Left ventricle myocardium superior (tissue), 1 donor: ENCODE data around the gene FGL2. TPM values are rescaled to one million over a fixed set of nuclear protein-coding genes. Genes with fewer than 3 reads are reported as not detected.
"Not testable (repeated sequence)": the region's sequence is repeated elsewhere in the genome, so short reads cannot be mapped to it uniquely, and the experiment has no call there.

Source experiments
- ATAC-seq: fragments of 200-7000 bp; cut with Tn5 transposase; one replicate; pipeline ENCODE4 v1.9.1; 2020; ENCODE audit warnings: mild to moderate bottlenecking, moderate library complexity
- DNase-seq: peaks from one replicate; pipeline ENCODE4 v3.0.0-alpha.2; 2020
- intact Hi-C: fragments of 100-400 bp; cut with micrococcal nuclease; formaldehyde crosslinking; loops from one replicate; pipeline ENCODE4 v1.11.0; 2022
- total RNA-seq: library from RNA; stranded (reverse); fragmentation: NEBNext Ultra II Directional; extraction: Animal tissue kit (Norgen Biotek cat#: 25700); gene quantifications from one replicate; pipeline ENCODE4 v1.2.1, GENCODE V29; 2021
- donor health status: DM: no; HTN: yes; CAD: no; lungs with severe emphysema.

FGL2 gene
- total RNA-seq, 1 donor from 2014 or later, result 11.9 TPM

DNA sequence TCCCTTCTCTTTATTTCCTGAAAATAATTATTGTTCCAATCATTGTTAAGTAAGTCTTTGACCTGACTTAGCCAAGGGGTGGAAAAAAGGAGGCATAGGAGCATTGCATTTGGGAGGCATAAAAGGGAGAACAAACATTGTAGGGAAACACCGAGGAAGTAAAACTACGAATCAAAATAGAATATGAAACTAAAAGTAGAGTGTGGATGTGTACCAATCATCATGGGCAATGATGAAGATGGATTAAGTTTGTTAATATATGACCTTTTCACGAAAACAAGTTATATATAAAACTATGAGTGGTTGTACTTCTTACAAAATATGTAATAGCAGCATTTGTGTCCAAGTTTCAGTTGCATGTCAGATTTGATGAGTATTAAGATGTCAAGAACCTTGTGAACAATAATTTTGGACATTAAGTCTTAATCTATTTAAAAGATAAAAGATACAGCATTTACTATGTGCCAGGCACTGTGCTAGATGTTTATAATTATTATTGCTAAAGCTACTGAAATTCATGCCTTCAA, 24.3 kb downstream of the FGL2 start:
- intact Hi-C loops, DNase-seq, ATAC-seq: not testable (repeated sequence)

DNA sequence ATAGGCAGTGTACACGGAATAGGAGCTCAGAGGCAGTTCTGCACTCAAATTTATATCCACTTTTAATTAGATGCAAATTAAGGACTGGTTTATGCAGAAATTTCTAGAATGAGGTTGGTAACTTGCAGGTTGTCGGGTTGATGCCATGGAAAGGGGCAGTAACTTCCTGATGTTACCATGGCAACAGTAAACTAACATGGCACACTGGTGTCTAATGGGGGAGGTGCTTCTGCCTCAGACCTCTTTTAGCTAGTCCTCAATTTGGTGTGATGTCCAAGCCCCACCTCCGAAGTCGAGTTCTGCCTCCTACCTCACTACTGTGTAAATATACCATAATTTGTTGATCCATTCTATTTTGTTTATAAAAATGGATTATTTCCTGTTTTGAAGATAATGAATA, 25.2 kb downstream of the FGL2 start:
- ATAC-seq, intact Hi-C loops, DNase-seq: not testable (repeated sequence)

DNA sequence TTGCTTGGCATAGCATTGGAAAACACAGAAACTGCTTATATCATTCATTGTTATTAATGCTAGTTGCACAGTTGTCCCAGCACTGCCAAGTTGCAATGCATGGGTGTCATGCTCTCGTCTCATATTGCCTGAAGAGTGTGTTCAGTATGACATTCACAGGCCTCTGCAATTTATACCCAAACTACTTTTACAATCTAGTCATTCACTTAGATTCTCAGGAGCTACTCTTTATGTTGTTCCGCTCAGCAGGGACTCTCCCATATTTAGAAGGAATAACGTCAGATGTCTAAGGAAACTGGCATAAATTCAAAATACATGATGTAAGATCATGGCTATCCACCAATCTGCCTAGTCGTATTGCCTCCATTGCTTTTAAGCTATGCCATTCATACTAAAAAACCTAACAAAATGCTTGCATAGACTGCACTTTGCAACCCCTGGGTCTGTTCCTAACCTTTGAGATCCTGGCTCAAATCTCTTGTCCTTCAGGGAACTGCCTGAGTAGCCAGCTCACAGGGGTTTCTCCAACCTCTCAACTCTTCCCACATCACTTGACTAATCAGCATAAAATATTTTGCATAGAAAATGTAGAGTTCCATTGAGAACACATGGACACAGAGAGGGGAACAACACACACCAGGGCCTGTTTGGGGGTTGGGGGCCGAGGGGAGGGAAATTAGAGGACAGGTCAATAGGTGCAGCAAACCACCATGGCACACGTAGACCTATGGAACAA, 27.0 kb downstream of the FGL2 start:
- intact Hi-C loops, ATAC-seq, DNase-seq: not testable (repeated sequence)

DNA sequence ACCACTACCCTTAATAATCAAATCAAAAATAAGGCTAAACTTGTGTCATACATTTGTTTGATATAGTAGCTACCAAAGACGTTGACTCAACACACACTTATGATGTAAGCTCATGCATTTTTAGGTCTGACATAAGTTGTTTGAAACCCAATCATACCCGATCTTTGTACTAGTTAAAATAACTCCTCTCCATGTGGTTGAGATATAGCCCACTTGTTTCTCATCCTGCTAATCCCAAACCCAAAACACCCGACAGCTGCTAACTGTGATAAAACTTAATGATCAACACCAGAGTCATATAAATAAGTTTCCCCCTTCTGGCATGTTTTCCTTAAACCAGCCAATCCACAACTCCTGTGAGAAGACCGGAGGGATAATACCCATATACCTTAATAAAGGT, 28.5 kb downstream of the FGL2 start:
- DNase-seq, intact Hi-C loops, ATAC-seq: not testable (repeated sequence)

DNA sequence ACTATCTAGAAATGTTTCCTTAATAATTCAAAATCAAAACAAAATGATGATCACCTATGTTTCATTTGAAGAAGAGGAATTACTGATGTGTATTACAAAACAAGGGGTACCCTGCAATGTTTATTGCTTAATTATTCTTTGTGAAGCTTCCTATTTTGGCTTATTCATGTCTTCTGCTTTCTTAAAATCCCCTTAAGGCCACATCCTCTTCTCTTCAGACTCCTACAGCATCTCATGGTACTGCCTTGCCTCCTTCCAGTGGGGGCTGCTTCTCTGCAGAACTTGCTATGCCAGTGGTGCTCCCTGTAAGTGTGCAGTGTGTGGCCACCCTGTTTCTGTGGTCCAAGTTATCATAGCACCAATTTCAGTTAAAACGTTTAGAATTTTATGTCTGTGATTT, 42.2 kb downstream of the FGL2 start:
- intact Hi-C loops, result no loop called here
- DNase-seq (no peak), ATAC-seq (peak; percentile 45)

DNA sequence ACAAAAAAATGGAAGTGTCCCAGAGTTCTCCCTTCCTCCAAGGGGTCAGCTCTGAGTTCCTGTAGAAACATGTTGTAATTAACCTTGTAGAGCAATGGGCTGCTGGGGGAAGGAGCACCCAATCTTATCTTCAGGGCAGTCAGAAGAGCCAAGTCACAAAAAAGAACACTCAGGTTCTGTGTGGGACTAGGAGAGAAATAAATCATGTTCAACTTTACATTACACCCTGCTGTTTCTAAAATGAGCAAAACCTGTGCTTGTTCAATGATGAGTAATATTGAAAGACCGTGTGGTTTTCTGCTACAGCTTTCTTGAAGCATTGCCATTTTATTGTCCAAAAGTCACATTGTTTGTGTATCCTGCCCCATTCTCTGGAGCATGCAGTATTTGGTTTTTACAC, 42.6 kb downstream of the FGL2 start:
- ATAC-seq, result peak; percentile 31
- intact Hi-C loops, DNase-seq: not testable (repeated sequence)

DNA sequence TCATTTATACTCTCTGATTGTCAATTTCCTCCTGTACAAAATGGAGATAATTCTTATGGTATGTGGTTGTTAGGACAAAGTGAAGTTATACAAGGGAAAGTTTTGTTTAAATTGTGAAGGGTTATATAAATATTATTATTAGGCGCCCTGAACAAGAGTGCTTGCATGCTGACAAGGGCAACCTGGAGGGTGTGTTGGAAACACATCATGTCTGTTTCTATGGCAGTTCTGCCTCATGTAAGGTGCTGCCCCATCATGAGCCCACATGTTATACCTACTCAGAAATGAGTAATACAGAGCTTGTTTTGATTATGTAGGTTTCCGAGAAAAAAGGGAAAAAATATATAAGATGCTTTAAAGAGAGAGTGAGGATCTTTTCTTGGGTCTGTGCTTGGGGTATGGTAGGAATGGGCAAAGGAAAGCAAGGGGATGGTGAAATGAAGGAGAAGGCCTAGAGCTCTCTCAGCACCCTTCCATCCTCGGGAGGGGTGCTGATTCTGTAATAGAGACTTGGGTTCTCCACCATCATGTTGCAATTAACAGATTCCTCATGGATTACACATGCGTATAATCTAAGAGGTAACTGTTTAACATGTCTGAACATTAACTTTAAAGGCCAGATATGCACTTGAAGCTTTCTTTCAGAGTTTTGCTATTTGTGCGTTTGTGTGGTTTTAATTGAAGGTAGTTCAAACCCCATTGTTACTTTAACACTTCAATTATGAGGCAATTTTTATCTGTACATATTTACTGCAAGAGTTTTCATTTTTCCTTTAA, 43.8 kb downstream of the FGL2 start:
- ATAC-seq, intact Hi-C loops, DNase-seq: not testable (repeated sequence)

DNA sequence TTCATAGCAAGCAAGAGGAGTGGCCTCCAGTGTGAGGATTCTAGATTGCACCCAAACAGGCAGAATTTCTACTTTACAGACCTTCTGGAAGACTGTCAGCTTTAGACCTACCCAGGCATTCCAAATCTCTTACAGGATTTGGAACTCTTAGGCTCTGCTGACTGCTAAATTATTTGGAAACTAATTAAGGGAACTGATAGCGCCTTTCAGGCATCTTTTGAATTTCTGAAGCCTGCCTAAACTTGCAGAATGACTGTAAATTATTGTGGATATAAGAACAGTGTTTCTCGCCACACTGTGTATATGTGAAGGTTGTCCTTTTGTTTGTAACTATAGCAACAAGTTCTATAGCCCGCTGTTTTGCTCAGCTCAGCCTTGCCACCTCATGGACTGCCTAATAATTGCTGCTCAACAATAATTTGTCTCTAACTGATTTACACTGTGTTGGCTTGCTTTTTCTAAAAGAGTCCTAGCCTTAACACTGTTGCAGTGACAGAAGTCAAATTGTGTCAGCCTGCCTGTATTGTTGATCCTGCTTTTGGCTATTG, 44.6 kb downstream of the FGL2 start:
- DNase-seq, ATAC-seq, intact Hi-C loops: not testable (repeated sequence)

DNA sequence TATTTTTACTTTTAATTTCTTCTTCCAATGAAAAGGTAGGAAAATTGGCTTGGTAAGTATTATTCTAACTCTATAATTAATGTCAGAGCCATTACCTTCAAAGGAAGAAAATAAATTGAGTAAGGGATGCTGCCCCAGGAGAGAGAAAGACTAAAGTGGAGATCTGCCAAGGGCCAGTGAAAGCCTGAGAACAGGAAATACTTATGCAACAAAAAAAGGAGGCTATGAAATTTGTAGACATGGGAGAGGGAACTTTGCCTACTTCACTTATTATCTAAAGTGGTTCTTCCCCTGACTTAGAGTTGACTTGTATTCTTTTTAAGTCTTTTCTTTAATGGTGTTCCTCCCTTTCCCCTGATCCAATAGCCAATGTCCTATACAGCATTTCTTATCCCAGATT, 47.4 kb downstream of the FGL2 start:
- intact Hi-C loops, DNase-seq: not testable (repeated sequence)
- peak; percentile 42 for ATAC-seq

Other genes starting within 250 kb of the FGL2 start
- gene SPDYE17, start 167.5 kb downstream of the FGL2 start, total RNA-seq, result not detected
- 0.40 TPM for gene SPDYE18, start 137.3 kb downstream of the FGL2 start, total RNA-seq
- 11.0 TPM for gene CCDC146, start 77.2 kb downstream of the FGL2 start, total RNA-seq
- 7.8 TPM for gene GSAP, start 216.5 kb upstream of the FGL2 start, total RNA-seq